HepG2 (cell line): ENCODE measurements around the gene YBX2. TPM values are rescaled to one million over a fixed set of nuclear protein-coding genes. Genes with fewer than 3 reads are reported as not detected.
A peak's percentile ranks its signal among the peaks of the same experiment; 100 is the strongest.

ENCODE experiments used
- ATAC-seq: fragments of 200-7000 bp; cut with Tn5 transposase; 3 replicates; pipeline ENCODE4 v1.9.1; 2020; ENCODE audit warnings: mild to moderate bottlenecking, moderate library complexity
- BruUV-seq: library from RNA; stranded (reverse); fragments of 400-500 nt; replicated peaks from 2 replicates; lab custom pipeline; 2021; lab: Mats Ljungman, UMichigan
- CTCF ChIA-PET: fragments of 300-600 bp; formaldehyde crosslinking; extraction: SDS; loops from one replicate; lab custom pipeline; 2021; ENCODE audit warnings: low total read pairs, inconsistent platforms, low intra/inter-chr PET ratio; lab: Yijun Ruan, JAX
- POLR2A ChIA-PET: fragments of 350-600 bp; sonication (Branson Sonifier 250); formaldehyde crosslinking; loops from one replicate; lab custom pipeline; 2020; ENCODE audit warnings: antibody characterized with exemption, inconsistent platforms; lab: Yijun Ruan, JAX
- DNase-seq: peaks from one replicate; pipeline ENCODE4 v3.0.0-alpha.2; 2015; ENCODE audit warnings: low spot score
- FAIRE-seq: peaks from 3 replicates; lab custom pipeline; 2011; peaks lifted over from hg19 to GRCh38; lab: Jason Lieb, UNC
- H2AFZ ChIP-seq: one replicate; pipeline ENCODE4 v1.6.1; 2011; ENCODE audit warnings: low read length, inconsistent platforms
- H3K27ac ChIP-seq: fragments of 300-600 bp; 3 replicates; pipeline ENCODE4 v1.8.0; 2011; ENCODE audit warnings: mixed run types, mild to moderate bottlenecking, mixed read lengths, low read length, inconsistent platforms; ENCODE audit not compliant: insufficient read depth; ENCODE audit errors: extremely low read length
- H3K27me3 ChIP-seq, 2 experiments: fragments of 200-600 bp in 1 of 2; 2 replicates in 1 of 2; 3 replicates in 1 of 2; pipeline versions ENCODE4 v1.6.0 to v1.8.0; 2011; ENCODE audit warnings: low read length in 2 of 2, mild to moderate bottlenecking in 2 of 2, moderate library complexity in 2 of 2, inconsistent platforms in 1 of 2; ENCODE audit not compliant: insufficient read depth in 2 of 2, control insufficient read depth in 1 of 2
- H3K36me3 ChIP-seq, 2 experiments: fragments of 200-600 bp in 1 of 2; replicated peaks in 1 of 2; 2 replicates in 1 of 2; 3 replicates in 1 of 2; pipeline versions ENCODE4 v1.5.1 to v1.8.0; 2011; ENCODE audit warnings: low read length in 2 of 2, inconsistent platforms in 1 of 2; ENCODE audit not compliant: insufficient read depth in 2 of 2, control insufficient read depth in 1 of 2
- H3K4me1 ChIP-seq: 2 replicates; pipeline ENCODE4 v1.5.1; 2012; ENCODE audit warnings: low read length, inconsistent platforms; ENCODE audit not compliant: insufficient read depth
- H3K4me2 ChIP-seq: 2 replicates; pipeline ENCODE4 v1.6.0; 2011; ENCODE audit warnings: low read depth, low read length, inconsistent platforms
- H3K4me3 ChIP-seq, 3 experiments: fragments of 200-600 bp in 1 of 3; sonication (generic), shearing (Covaris generic) in 1 of 3; replicated peaks in 1 of 3; 2 replicates each; pipeline ENCODE4 v1.5.1; 2011 to 2016; ENCODE audit warnings: low read length in 3 of 3, inconsistent platforms in 2 of 3, low read depth in 2 of 3, mild to moderate bottlenecking in 2 of 3, control low read depth in 1 of 3, mixed read lengths in 1 of 3; ENCODE audit not compliant: insufficient read depth in 1 of 3
- H3K79me2 ChIP-seq: one replicate; pipeline ENCODE4 v1.6.1; 2011; ENCODE audit warnings: low read length, inconsistent platforms; ENCODE audit not compliant: insufficient read depth
- H3K9ac ChIP-seq: 2 replicates; pipeline ENCODE4 v1.6.0; 2011; ENCODE audit warnings: mild to moderate bottlenecking, low read depth, low read length, inconsistent platforms; ENCODE audit not compliant: insufficient read depth
- H3K9me3 ChIP-seq: 2 replicates; pipeline ENCODE4 v1.5.1; 2012; ENCODE audit warnings: mild to moderate bottlenecking, low read length
- H4K20me1 ChIP-seq: 2 replicates; pipeline ENCODE4 v1.6.0; 2011; ENCODE audit warnings: inconsistent platforms, mild to moderate bottlenecking, low read length, moderate library complexity; ENCODE audit not compliant: insufficient read depth
- AGO1 ChIP-seq: fragments of 200-400 bp; formaldehyde crosslinking; IDR thresholded peaks from 2 replicates; pipeline ENCODE4 v1.6.1; 2017; ENCODE audit warnings: mild to moderate bottlenecking, low read depth, low read length, moderate library complexity; ENCODE audit not compliant: poor library complexity, severe bottlenecking
- ELF4 ChIP-seq: sonication (generic); formaldehyde crosslinking; IDR thresholded peaks from 2 replicates; pipeline ENCODE4 v1.5.0; 2020; ENCODE audit warnings: missing genetic modification reagents, mild to moderate bottlenecking, moderate library complexity, borderline replicate concordance
- GTF2F1 ChIP-seq: fragments of 150-350 bp; IDR thresholded peaks from 2 replicates; pipeline ENCODE4 v1.6.1; 2014; ENCODE audit warnings: low read length
- HIC2 ChIP-seq: sonication (generic); formaldehyde crosslinking; IDR thresholded peaks from 2 replicates; pipeline ENCODE4 v1.9.0; 2022; ENCODE audit warnings: low read depth, missing genetic modification reagents
- KAT7 ChIP-seq: IDR thresholded peaks from 2 replicates; pipeline ENCODE4 v1.6.1; 2018; ENCODE audit warnings: borderline replicate concordance, missing compliant biosample characterization
- POLR2A ChIP-seq, 2 experiments: IDR thresholded peaks; 2 replicates each; pipeline ENCODE4 v1.6.1; 2011; ENCODE audit warnings: low read depth in 2 of 2, low read length in 2 of 2, mild to moderate bottlenecking in 1 of 2, moderate library complexity in 1 of 2; ENCODE audit not compliant: insufficient read depth in 1 of 2
- RBFOX2 ChIP-seq: fragments of 200-400 bp; formaldehyde crosslinking; IDR thresholded peaks from 2 replicates; pipeline ENCODE4 v1.6.1; 2017; ENCODE audit warnings: low read depth, mild to moderate bottlenecking, low read length
- ZNF343 ChIP-seq: sonication (generic); formaldehyde crosslinking; IDR thresholded peaks from 2 replicates; pipeline ENCODE4 v1.4.0; 2020; ENCODE audit warnings: mild to moderate bottlenecking, missing genetic modification reagents
- ZNF629 ChIP-seq: sonication (generic); formaldehyde crosslinking; conservative IDR thresholded peaks from 2 replicates; pipeline ENCODE4 v1.5.0; 2020; ENCODE audit warnings: missing genetic modification reagents
- ZNF670 ChIP-seq: sonication (generic); formaldehyde crosslinking; IDR thresholded peaks from 2 replicates; pipeline ENCODE4 v1.8.0; 2022; ENCODE audit warnings: mild to moderate bottlenecking, missing genetic modification reagents, borderline replicate concordance
- WGBS: methylation state at CpG from one replicate; pipeline ENCODE4 v1.1.6; 2017; ENCODE audit warnings: low lambda C conversion rate; 5-methylcytosine and 5-hydroxymethylcytosine counted together
- in situ Hi-C: cut with HindIII; loops from 2 replicates; pipeline ENCODE4 v1.10.0; 2017; ENCODE audit warnings: low pct_unique_long_range_greater_than_20kb; ENCODE audit not compliant: extremely low pct_ligation_motif_present
- intact Hi-C: fragments of 100-400 bp; cut with micrococcal nuclease; formaldehyde crosslinking; loops from one replicate; pipeline ENCODE4 v1.10.0; 2022; ENCODE audit not compliant: unreplicated experiment
- polyA plus RNA-seq, 8 experiments: library from polyadenylated mRNA; depleted of rRNA in 3 of 8; stranded (reverse) in 7 of 8; unstranded in 1 of 8; fragments of >200 nt; fragmentation: Illumina TruSeq in 4 of 8; extraction: Trizol in 4 of 8; gene quantifications; 2 replicates each; pipeline versions ENCODE4 v1.2.1 to v1.2.3, GENCODE V29; 2011 to 2016; ENCODE audit warnings: low read depth in 4 of 8, missing spikeins in 1 of 8, mixed read lengths in 1 of 8; ENCODE audit not compliant: insufficient read depth in 1 of 8
- total RNA-seq, 5 experiments: library from RNA; depleted of rRNA; stranded (reverse); fragments of >200 nt; fragmentation: Illumina TruSeq; extraction: Trizol; gene quantifications; 2 replicates each; pipeline ENCODE4 v1.2.3, GENCODE V29; 2016; ENCODE audit warnings: low read depth in 1 of 5
- TF ChIP-seq, protein P1 (sequence below): sonication (generic); formaldehyde crosslinking; IDR thresholded peaks from 2 replicates; pipeline ENCODE4 v1.5.0; 2020; ENCODE audit warnings: mild to moderate bottlenecking, missing genetic modification reagents, borderline replicate concordance

Gene YBX2
- total and polyA plus RNA-seq, 2 of the 13 experiments (the other 11 are each of a cell fraction or from before 2014, with no cell fraction given): 0.12 to 0.22 TPM

DNA sequence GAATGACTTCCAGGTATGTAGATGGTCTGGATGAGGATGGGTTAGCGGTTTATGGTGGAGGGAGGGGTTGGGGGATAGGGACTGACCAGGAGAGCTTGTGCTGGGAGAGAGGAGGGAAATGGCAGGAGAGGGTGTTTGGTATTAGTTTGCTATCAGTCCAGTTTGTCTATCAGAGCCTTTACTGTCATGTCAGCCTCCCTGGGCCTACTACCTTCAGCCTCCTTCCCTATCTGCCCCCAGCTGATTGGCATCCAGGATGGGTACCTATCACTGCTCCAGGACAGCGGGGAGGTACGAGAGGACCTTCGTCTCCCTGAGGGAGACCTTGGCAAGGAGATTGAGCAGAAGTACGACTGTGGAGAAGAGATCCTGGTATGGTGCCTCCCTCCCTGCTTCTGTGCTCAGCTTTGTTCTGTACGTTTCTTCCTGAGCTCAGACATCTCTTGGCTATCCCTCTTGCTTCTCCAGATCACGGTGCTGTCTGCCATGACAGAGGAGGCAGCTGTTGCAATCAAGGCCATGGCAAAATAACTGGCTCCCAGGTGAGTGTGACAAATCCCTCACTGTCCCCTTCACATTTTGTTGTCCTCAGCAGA lies 16.8 kb upstream of the YBX2 start:
- H3K9me3 ChIP-seq: no peaks in the 10 kb centered on the region
- no peak overlapping the region for H2AFZ ChIP-seq
- H3K4me3 ChIP-seq: no peak overlapping the region
- WGBS: 94% methylated on average over 7 of the region's 7 CpGs
- DNase-seq: no peak
- no peak overlapping the region for H3K9ac ChIP-seq
- in situ Hi-C loops: no loop called here
- peak overlapping the region; percentile 1; the same call in 1 of the 2 replicates for H3K4me2 ChIP-seq
- CTCF ChIA-PET: no interaction called here
- H3K36me3 ChIP-seq: peaks cover 21 to 43% of the 10 kb centered on the region in 2 experiments
- peaks cover 55% of the 10 kb centered on the region for H3K4me1 ChIP-seq
- H4K20me1 ChIP-seq: peaks cover 53% of the 10 kb centered on the region
- TF ChIP-seq ELF4 (CRISPR knock-in tag): no peak
- no peak for TF ChIP-seq ZNF670 (CRISPR knock-in tag)
- TF ChIP-seq HIC2 (CRISPR knock-in tag): no peak
- no peak for TF ChIP-seq KAT7 (CRISPR knock-in tag)
- TF ChIP-seq, protein P1, sequence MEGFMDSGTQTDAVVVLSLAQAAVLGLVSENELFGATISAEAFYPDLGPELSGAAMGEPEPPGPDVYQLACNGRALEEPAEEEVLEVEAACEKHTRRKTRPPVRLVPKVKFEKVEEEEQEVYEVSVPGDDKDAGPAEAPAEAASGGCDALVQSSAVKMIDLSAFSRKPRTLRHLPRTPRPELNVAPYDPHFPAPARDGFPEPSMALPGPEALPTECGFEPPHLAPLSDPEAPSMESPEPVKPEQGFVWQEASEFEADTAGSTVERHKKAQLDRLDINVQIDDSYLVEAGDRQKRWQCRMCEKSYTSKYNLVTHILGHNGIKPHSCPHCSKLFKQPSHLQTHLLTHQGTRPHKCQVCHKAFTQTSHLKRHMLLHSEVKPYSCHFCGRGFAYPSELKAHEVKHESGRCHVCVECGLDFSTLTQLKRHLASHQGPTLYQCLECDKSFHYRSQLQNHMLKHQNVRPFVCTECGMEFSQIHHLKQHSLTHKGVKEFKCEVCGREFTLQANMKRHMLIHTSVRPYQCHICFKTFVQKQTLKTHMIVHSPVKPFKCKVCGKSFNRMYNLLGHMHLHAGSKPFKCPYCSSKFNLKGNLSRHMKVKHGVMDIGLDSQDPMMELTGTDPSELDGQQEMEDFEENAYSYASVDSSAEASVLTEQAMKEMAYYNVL (CRISPR knock-in tag): no peak
- no peak for TF ChIP-seq GTF2F1
- no peak for TF ChIP-seq AGO1
- peak; percentile 53 for TF ChIP-seq RBFOX2
- TF ChIP-seq ZNF629 (CRISPR knock-in tag): no peak
- no peak for TF ChIP-seq ZNF343 (CRISPR knock-in tag)
- TF ChIP-seq POLR2A (IDR thresholded peaks at IDR 0.05; ENCODE audit: insufficient read depth in 1 of 2, low read depth in 2 of 2, low read length in 2 of 2): peak in 1 of 2 experiments; percentile 29; a peak in 1 of 4 replicates
- TF ChIP-seq, all 625 proteins: peak for 2
- H3K27ac ChIP-seq: no peak overlapping the region
- ATAC-seq (no peak), FAIRE-seq (no peak)
- peaks cover 50% of the 10 kb centered on the region for H3K79me2 ChIP-seq
- no peaks in the 10 kb centered on the region for H3K27me3 ChIP-seq
- intact Hi-C loops: no loop called here
- no TSS peak for BruUV-seq
- POLR2A ChIA-PET: interaction anchor here (5.8 kb wide), 1 partner anchor 18 kb away, joined by 47 read pairs; the partner anchor contains the start of gene NEURL4
